Endothelial cell of umbilical vein (primary cell): ENCODE data around the gene GPATCH1. TPM values are rescaled to one million over a fixed set of nuclear protein-coding genes. Genes with fewer than 3 reads are reported as not detected.

Experiments used
- BruUV-seq: library from RNA; stranded (reverse); fragments of 400-500 nt; replicated peaks from 2 replicates; lab custom pipeline; 2021; lab: Mats Ljungman, UMichigan
- CTCF ChIA-PET: fragments of 300-600, 350-600 bp; sonication (Branson Sonifier 250); formaldehyde crosslinking; loops from one replicate; lab custom pipeline; 2021; ENCODE audit warnings: antibody characterized with exemption, inconsistent platforms; lab: Charles Lee
- POLR2A ChIA-PET: fragments of 300-600, 350-600 bp; sonication (Branson Sonifier 250); formaldehyde crosslinking; loops from one replicate; lab custom pipeline; 2021; ENCODE audit warnings: antibody characterized with exemption, inconsistent platforms; lab: Charles Lee
- DNase-seq: peaks from one replicate; pipeline ENCODE4 v3.0.0-alpha.2; 2011; ENCODE audit warnings: low read depth, low spot score
- FAIRE-seq: peaks from 2 replicates; lab custom pipeline; 2011; peaks lifted over from hg19 to GRCh38; lab: Jason Lieb, UNC
- H2AFZ ChIP-seq: 2 replicates; pipeline ENCODE4 v1.6.0; 2012; ENCODE audit warnings: low read depth, low read length, control low read depth, inconsistent platforms
- H3K27ac ChIP-seq: 2 replicates; pipeline ENCODE4 v1.5.1; 2011; ENCODE audit warnings: low read depth, mild to moderate bottlenecking, control low read depth, low read length, moderate library complexity; ENCODE audit not compliant: insufficient read depth
- H3K27me3 ChIP-seq, 2 experiments: 2 replicates each; pipeline versions ENCODE4 v1.6.0 to v1.6.1; 2011; ENCODE audit warnings: low read length in 2 of 2, mixed read lengths in 1 of 2; ENCODE audit not compliant: control insufficient read depth in 2 of 2, insufficient read depth in 2 of 2
- H3K36me3 ChIP-seq, 2 experiments: 2 replicates in 1 of 2; 3 replicates in 1 of 2; pipeline ENCODE4 v1.5.1; 2011; ENCODE audit warnings: low read length in 2 of 2, mild to moderate bottlenecking in 1 of 2, moderate library complexity in 1 of 2; ENCODE audit not compliant: control insufficient read depth in 2 of 2, insufficient read depth in 2 of 2; ENCODE audit errors: extremely low read depth in 1 of 2
- H3K4me1 ChIP-seq: 3 replicates; pipeline ENCODE4 v1.5.1; 2011; ENCODE audit warnings: mild to moderate bottlenecking, low read length; ENCODE audit not compliant: control insufficient read depth, insufficient read depth; ENCODE audit errors: extremely low read depth
- H3K4me2 ChIP-seq: 2 replicates; pipeline ENCODE4 v1.6.1; 2011; ENCODE audit warnings: low read length, control low read depth, mixed read lengths; ENCODE audit not compliant: insufficient read depth
- H3K4me3 ChIP-seq, 3 experiments: fragments of 200-600 bp in 1 of 3; sonication (generic), shearing (Covaris generic) in 1 of 3; replicated peaks in 1 of 3; 2 replicates each; pipeline ENCODE4 v1.5.1; 2011 to 2016; ENCODE audit warnings: control low read depth in 3 of 3, low read length in 3 of 3, mild to moderate bottlenecking in 2 of 3, inconsistent platforms in 1 of 3, low read depth in 1 of 3, moderate library complexity in 1 of 3; ENCODE audit not compliant: insufficient read depth in 1 of 3
- H3K79me2 ChIP-seq: 2 replicates; pipeline ENCODE4 v1.6.0; 2012; ENCODE audit warnings: low read length, inconsistent platforms; ENCODE audit not compliant: control insufficient read depth, insufficient read depth
- H3K9ac ChIP-seq: replicated peaks from 2 replicates; pipeline ENCODE3; 2011; ENCODE audit warnings: low read length, control low read depth; ENCODE audit not compliant: insufficient read depth; ENCODE audit errors: extremely low read depth
- H3K9me1 ChIP-seq: replicated peaks from 3 replicates; pipeline ENCODE4 v1.6.0; 2011; ENCODE audit warnings: mild to moderate bottlenecking, low read length; ENCODE audit not compliant: control insufficient read depth, insufficient read depth; ENCODE audit errors: extremely low read depth
- H3K9me3 ChIP-seq: replicated peaks from 2 replicates; pipeline ENCODE4 v1.5.1; 2012; ENCODE audit warnings: low read length, inconsistent platforms; ENCODE audit not compliant: control insufficient read depth, insufficient read depth
- H4K20me1 ChIP-seq: replicated peaks from 2 replicates; pipeline ENCODE3; 2011; ENCODE audit warnings: mild to moderate bottlenecking, low read length; ENCODE audit not compliant: control insufficient read depth, insufficient read depth; ENCODE audit errors: extremely low read depth
- EZH2 ChIP-seq: IDR thresholded peaks from 2 replicates; pipeline ENCODE4 v1.6.1; 2012; ENCODE audit warnings: borderline replicate concordance, low read depth, mild to moderate bottlenecking, moderate library complexity, low read length, inconsistent platforms; ENCODE audit not compliant: severe bottlenecking
- FOS ChIP-seq: IDR thresholded peaks from 2 replicates; pipeline ENCODE4 v1.6.1; 2011; ENCODE audit warnings: mild to moderate bottlenecking, low read length, moderate library complexity, borderline replicate concordance; ENCODE audit not compliant: insufficient read depth
- GATA2 ChIP-seq: IDR thresholded peaks from 2 replicates; pipeline ENCODE4 v1.7.0; 2011; ENCODE audit warnings: low read depth, mild to moderate bottlenecking, moderate library complexity, mixed read lengths, low read length; ENCODE audit not compliant: insufficient read length, insufficient read depth
- JUN ChIP-seq: IDR thresholded peaks from 2 replicates; pipeline ENCODE4 v1.6.1; 2011; ENCODE audit warnings: borderline replicate concordance, low read depth; ENCODE audit not compliant: insufficient read length, insufficient read depth
- MYC ChIP-seq: IDR thresholded peaks from one replicate; pipeline ENCODE4 v1.6.1; 2011; ENCODE audit warnings: mild to moderate bottlenecking, low read depth, low read length
- POLR2A ChIP-seq: IDR thresholded peaks from 2 replicates; pipeline ENCODE4 v1.6.1; 2012; ENCODE audit warnings: low read depth, mild to moderate bottlenecking, control low read depth, low read length
- POLR2AphosphoS5 ChIP-seq: IDR thresholded peaks from 2 replicates; pipeline ENCODE4 v1.6.1; 2012; ENCODE audit warnings: low read depth, mild to moderate bottlenecking, control low read depth, low read length, moderate library complexity; ENCODE audit not compliant: insufficient read depth
- dilution Hi-C: fragments of 300-500 bp; cut with MboI; formaldehyde crosslinking; loops from one replicate; pipeline ENCODE4 v1.15.0; 2019; ENCODE audit warnings: low sequenced_read_pairs; ENCODE audit not compliant: extremely low pct_ligation_motif_present
- intact Hi-C: fragments of 100-400 bp; cut with micrococcal nuclease; formaldehyde crosslinking; loops from one replicate; pipeline ENCODE4 v1.10.0; 2022
- polyA plus RNA-seq, 4 experiments: library from polyadenylated mRNA; depleted of rRNA in 3 of 4; stranded (reverse) in 3 of 4; unstranded in 1 of 4; fragments of >200 nt; gene quantifications; 2 replicates each; pipeline versions ENCODE4 v1.2.1 to v1.2.3, GENCODE V29; 2011 to 2012; ENCODE audit warnings: missing spikeins in 1 of 4
- total RNA-seq: library from RNA; stranded (reverse); gene quantifications from 2 replicates; pipeline ENCODE4 v1.2.3, GENCODE V29; 2021
- TF ChIP-seq, protein P1 (sequence below): IDR thresholded peaks from 2 replicates; pipeline ENCODE4 v1.6.1; 2011; ENCODE audit not compliant: insufficient read depth, insufficient read length
- TF ChIP-seq, protein P2 (sequence below), 2 donors: IDR thresholded peaks; 1 replicate in 1 of 2; 2 replicates in 1 of 2; pipeline ENCODE4 v1.5.1; 2011; ENCODE audit warnings: low read length in 2 of 2, mild to moderate bottlenecking in 2 of 2, moderate library complexity in 2 of 2, control low read depth in 1 of 2, inconsistent platforms in 1 of 2, low read depth in 1 of 2; ENCODE audit not compliant: insufficient read depth in 1 of 2; ENCODE audit errors: extremely low read depth in 1 of 2

Gene GPATCH1
- total and polyA plus RNA-seq, 2 donors (not counting 3 experiments of a cell fraction or from before 2014, with no cell fraction given): 4.5 to 9.2 TPM

DNA sequence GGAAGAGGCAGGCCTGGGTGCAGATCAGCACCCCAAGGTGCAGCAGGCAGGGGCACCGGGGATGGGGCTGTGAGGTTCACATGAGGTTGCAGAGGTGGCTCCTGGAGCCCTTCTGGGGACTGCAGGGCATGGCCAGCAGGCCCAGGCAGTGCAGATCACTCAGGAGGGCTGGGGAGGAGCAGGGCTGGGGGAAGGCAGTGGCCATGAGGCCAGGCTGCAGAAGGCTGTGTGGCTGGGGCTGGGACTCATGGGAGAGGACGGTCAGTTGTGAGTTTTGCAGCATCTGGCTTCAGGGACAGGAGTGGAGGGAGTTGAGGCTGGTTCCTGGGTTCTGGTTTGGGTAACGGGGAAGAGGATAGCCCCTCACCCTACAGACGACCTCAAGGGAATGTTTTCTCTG is 58.2 kb downstream of the GPATCH1 start:
- CTCF ChIA-PET: no interaction called here
- no peak overlapping the region for H3K4me2 ChIP-seq
- TF ChIP-seq MYC (no peak), POLR2A (no peak), JUN (no peak), POLR2AphosphoS5 (no peak), EZH2 (no peak), FOS (no peak), GATA2 (no peak)
- TF ChIP-seq, protein P1, sequence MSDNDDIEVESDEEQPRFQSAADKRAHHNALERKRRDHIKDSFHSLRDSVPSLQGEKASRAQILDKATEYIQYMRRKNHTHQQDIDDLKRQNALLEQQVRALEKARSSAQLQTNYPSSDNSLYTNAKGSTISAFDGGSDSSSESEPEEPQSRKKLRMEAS: no peak
- TF ChIP-seq, protein P2, sequence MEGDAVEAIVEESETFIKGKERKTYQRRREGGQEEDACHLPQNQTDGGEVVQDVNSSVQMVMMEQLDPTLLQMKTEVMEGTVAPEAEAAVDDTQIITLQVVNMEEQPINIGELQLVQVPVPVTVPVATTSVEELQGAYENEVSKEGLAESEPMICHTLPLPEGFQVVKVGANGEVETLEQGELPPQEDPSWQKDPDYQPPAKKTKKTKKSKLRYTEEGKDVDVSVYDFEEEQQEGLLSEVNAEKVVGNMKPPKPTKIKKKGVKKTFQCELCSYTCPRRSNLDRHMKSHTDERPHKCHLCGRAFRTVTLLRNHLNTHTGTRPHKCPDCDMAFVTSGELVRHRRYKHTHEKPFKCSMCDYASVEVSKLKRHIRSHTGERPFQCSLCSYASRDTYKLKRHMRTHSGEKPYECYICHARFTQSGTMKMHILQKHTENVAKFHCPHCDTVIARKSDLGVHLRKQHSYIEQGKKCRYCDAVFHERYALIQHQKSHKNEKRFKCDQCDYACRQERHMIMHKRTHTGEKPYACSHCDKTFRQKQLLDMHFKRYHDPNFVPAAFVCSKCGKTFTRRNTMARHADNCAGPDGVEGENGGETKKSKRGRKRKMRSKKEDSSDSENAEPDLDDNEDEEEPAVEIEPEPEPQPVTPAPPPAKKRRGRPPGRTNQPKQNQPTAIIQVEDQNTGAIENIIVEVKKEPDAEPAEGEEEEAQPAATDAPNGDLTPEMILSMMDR (IDR thresholded peaks at IDR 0.05; ENCODE audit: extremely low read depth in 1 of 2, insufficient read depth in 1 of 2, low read depth in 1 of 2, low read length in 2 of 2): no peak
- POLR2A ChIA-PET: no interaction called here
- H3K9me1 ChIP-seq: no peaks in the 10 kb centered on the region
- H3K9ac ChIP-seq: no peak overlapping the region
- FAIRE-seq: no peak
- BruUV-seq: no TSS peak
- DNase-seq: no peak
- H3K27me3 ChIP-seq: peaks cover 0 to 2% of the 10 kb centered on the region in 2 experiments
- dilution Hi-C loops (no loop called here), intact Hi-C loops (no loop called here)
- no peaks in the 10 kb centered on the region for H4K20me1 ChIP-seq
- H2AFZ ChIP-seq: no peak overlapping the region
- H3K79me2 ChIP-seq: no peaks in the 10 kb centered on the region
- no peak overlapping the region for H3K27ac ChIP-seq
- H3K4me3 ChIP-seq: no peak overlapping the region
- H3K4me1 ChIP-seq: no peaks in the 10 kb centered on the region
- H3K36me3 ChIP-seq: no peaks in the 10 kb centered on the region
- no peaks in the 10 kb centered on the region for H3K9me3 ChIP-seq
